Glomerular visceral epithelial cell (primary cell): ENCODE data around the gene GSG1.

Experiments
- DNase-seq: peaks from one replicate; pipeline ENCODE4 v3.0.0-alpha.2; 2016; ENCODE audit errors: extremely low spot score

The GSG1 gene

GRCh38 chr12:13103391-13104033 lies at the start of gene GSG1:
Gene GSG1 (minus strand): TSS chr12:13103667. CDS start chr12:13103512, 155 bp downstream.
- no peak for DNase-seq

GRCh38 chr12:13153180-13153579 lies 49.7 kb upstream of the GSG1 start:
- no peak for DNase-seq

GRCh38 chr12:13152756-13153155 lies 49.3 kb upstream of the GSG1 start:
- DNase-seq = no peak

- no peak for DNase-seq
Measured at GRCh38 chr12:13152281-13152680, 48.8 kb upstream of the GSG1 start.

GRCh38 chr12:13149411-13149810 lies 45.9 kb upstream of the GSG1 start:
- no peak for DNase-seq

- DNase-seq = no peak
Measured at GRCh38 chr12:13148485-13148847, 45.0 kb upstream of the GSG1 start.

GRCh38 chr12:13147688-13148484 lies 44.4 kb upstream of the GSG1 start:
- DNase-seq = no peak

GRCh38 chr12:13146336-13146938 lies 43.0 kb upstream of the GSG1 start:
- DNase-seq = no peak

- DNase-seq = no peak
Measured at GRCh38 chr12:13144266-13144828, 40.9 kb upstream of the GSG1 start.

- no peak for DNase-seq
Measured at GRCh38 chr12:13142747-13143146, 39.3 kb upstream of the GSG1 start.

GRCh38 chr12:13141686-13142085 lies 38.2 kb upstream of the GSG1 start:
- no peak for DNase-seq

GRCh38 chr12:13135371-13136178 lies 32.1 kb upstream of the GSG1 start:
- peak; percentile 95 for DNase-seq

- no peak for DNase-seq
Measured at GRCh38 chr12:13133886-13134285, 30.4 kb upstream of the GSG1 start.

GRCh38 chr12:13130981-13131380 lies 27.5 kb upstream of the GSG1 start:
- no peak for DNase-seq

- DNase-seq = no peak
Measured at GRCh38 chr12:13128291-13128965, 25.0 kb upstream of the GSG1 start.

- DNase-seq = no peak
Measured at GRCh38 chr12:13127444-13127843, 24.0 kb upstream of the GSG1 start.

- no peak for DNase-seq
Measured at GRCh38 chr12:13126494-13126893, 23.0 kb upstream of the GSG1 start.

- DNase-seq = no peak
Measured at GRCh38 chr12:13125996-13126395, 22.5 kb upstream of the GSG1 start.

- peak; percentile 70 for DNase-seq
Measured at GRCh38 chr12:13124656-13125505, 21.4 kb upstream of the GSG1 start.

- no peak for DNase-seq
Measured at GRCh38 chr12:13121568-13121967, 18.1 kb upstream of the GSG1 start.
